Neuronal stem cell (in vitro differentiated cells): Measurements from ENCODE around the gene UBASH3B.

Experiments used
- DNase-seq: peaks from one replicate; pipeline ENCODE4 v3.0.0-alpha.2; 2013; ENCODE audit warnings: low spot score
- H2AFZ ChIP-seq: one replicate; pipeline ENCODE4 v1.6.1; 2013; ENCODE audit warnings: mild to moderate bottlenecking, low read length, inconsistent platforms
- H2AK5ac ChIP-seq: 2 replicates; pipeline ENCODE4 v1.6.1; 2013; ENCODE audit warnings: low read depth, mild to moderate bottlenecking, inconsistent platforms, low read length, moderate library complexity, mixed read lengths
- H2BK120ac ChIP-seq: 2 replicates; pipeline ENCODE4 v1.6.1; 2013; ENCODE audit warnings: low read depth, mild to moderate bottlenecking, inconsistent platforms, low read length, moderate library complexity, mixed read lengths
- H2BK12ac ChIP-seq: one replicate; pipeline ENCODE4 v1.6.1; 2013; ENCODE audit warnings: low read length, inconsistent platforms
- H2BK15ac ChIP-seq: 2 replicates; pipeline ENCODE4 v1.6.1; 2013; ENCODE audit warnings: mild to moderate bottlenecking, low read length, inconsistent platforms, mixed read lengths
- H2BK5ac ChIP-seq: one replicate; pipeline ENCODE4 v1.6.1; 2013; ENCODE audit warnings: inconsistent platforms, mild to moderate bottlenecking, low read length, moderate library complexity
- H3K14ac ChIP-seq: one replicate; pipeline ENCODE4 v1.6.1; 2013; ENCODE audit warnings: low read length, inconsistent platforms
- H3K18ac ChIP-seq: 2 replicates; pipeline ENCODE4 v1.6.1; 2013; ENCODE audit warnings: low read length, inconsistent platforms
- H3K23ac ChIP-seq: 2 replicates; pipeline ENCODE4 v1.6.1; 2013; ENCODE audit warnings: low read depth, mild to moderate bottlenecking, mixed read lengths, low read length, inconsistent platforms; ENCODE audit not compliant: poor library complexity
- H3K27ac ChIP-seq: replicated peaks from 3 replicates; pipeline ENCODE4 v1.5.1; 2013; ENCODE audit warnings: low read length, inconsistent platforms
- H3K27me3 ChIP-seq, 3 experiments: 2 replicates each; pipeline ENCODE4 v1.6.1; 2013; ENCODE audit warnings: low read length in 3 of 3, mild to moderate bottlenecking in 2 of 3, inconsistent platforms in 1 of 3, low read depth in 1 of 3, mixed read lengths in 1 of 3, moderate library complexity in 1 of 3; ENCODE audit not compliant: control insufficient read depth in 3 of 3, insufficient read depth in 3 of 3
- H3K36me3 ChIP-seq, 2 donors: replicated peaks in 1 of 2; 2 replicates each; pipeline ENCODE4 v1.6.1; 2013; ENCODE audit warnings: low read length in 2 of 2; ENCODE audit not compliant: control insufficient read depth in 2 of 2, insufficient read depth in 2 of 2
- H3K4ac ChIP-seq: 2 replicates; pipeline ENCODE4 v1.6.1; 2013; ENCODE audit warnings: inconsistent platforms, mild to moderate bottlenecking, low read length, moderate library complexity
- H3K4me1 ChIP-seq, 2 donors: 1 replicate in 1 of 2; 2 replicates in 1 of 2; pipeline ENCODE4 v1.6.1; 2013; ENCODE audit warnings: low read length in 2 of 2, low read depth in 1 of 2; ENCODE audit not compliant: control insufficient read depth in 2 of 2, insufficient read depth in 1 of 2
- H3K4me2 ChIP-seq: one replicate; pipeline ENCODE4 v1.6.1; 2013; ENCODE audit warnings: mild to moderate bottlenecking, low read length, inconsistent platforms; ENCODE audit not compliant: insufficient read depth, poor library complexity, severe bottlenecking
- H3K4me3 ChIP-seq, 2 donors: 2 replicates each; pipeline ENCODE4 v1.5.1; 2013; ENCODE audit warnings: low read length in 2 of 2, mild to moderate bottlenecking in 2 of 2, inconsistent platforms in 1 of 2, moderate library complexity in 1 of 2
- H3K79me1 ChIP-seq: one replicate; pipeline ENCODE4 v1.6.1; 2013; ENCODE audit warnings: low read depth, mild to moderate bottlenecking, inconsistent platforms, low read length, moderate library complexity
- H3K9ac ChIP-seq: one replicate; pipeline ENCODE4 v1.6.1; 2013; ENCODE audit warnings: mild to moderate bottlenecking, low read depth, low read length, inconsistent platforms; ENCODE audit not compliant: poor library complexity
- H3K9me3 ChIP-seq, 2 donors: replicated peaks in 1 of 2; 2 replicates each; pipeline versions ENCODE3 to v1.6.1; 2013; ENCODE audit warnings: low read length in 2 of 2, mild to moderate bottlenecking in 2 of 2, inconsistent platforms in 1 of 2, low read depth in 1 of 2, mixed read lengths in 1 of 2, moderate library complexity in 1 of 2; ENCODE audit not compliant: control insufficient read depth in 2 of 2, insufficient read depth in 1 of 2
- H4K8ac ChIP-seq: one replicate; pipeline ENCODE4 v1.6.1; 2013; ENCODE audit warnings: low read depth, mild to moderate bottlenecking, inconsistent platforms, low read length, moderate library complexity
- H4K91ac ChIP-seq: one replicate; pipeline ENCODE4 v1.6.1; 2013; ENCODE audit warnings: low read length, low read depth, mild to moderate bottlenecking, inconsistent platforms; ENCODE audit not compliant: poor library complexity
- WGBS, 2 donors: extraction: QIAGEN DNeasy Blood & Tissue Kit; methylation state at CpG; one replicate each; pipeline ENCODE4 v1.1.7; 2013; ENCODE audit warnings: missing lambda C conversion rate in 2 of 2, mixed read lengths in 1 of 2; ENCODE audit not compliant: insufficient read length in 2 of 2, insufficient replicate concordance in 1 of 2; ENCODE audit errors: extremely low coverage in 2 of 2; 5-methylcytosine and 5-hydroxymethylcytosine counted together

UBASH3B gene

DNA sequence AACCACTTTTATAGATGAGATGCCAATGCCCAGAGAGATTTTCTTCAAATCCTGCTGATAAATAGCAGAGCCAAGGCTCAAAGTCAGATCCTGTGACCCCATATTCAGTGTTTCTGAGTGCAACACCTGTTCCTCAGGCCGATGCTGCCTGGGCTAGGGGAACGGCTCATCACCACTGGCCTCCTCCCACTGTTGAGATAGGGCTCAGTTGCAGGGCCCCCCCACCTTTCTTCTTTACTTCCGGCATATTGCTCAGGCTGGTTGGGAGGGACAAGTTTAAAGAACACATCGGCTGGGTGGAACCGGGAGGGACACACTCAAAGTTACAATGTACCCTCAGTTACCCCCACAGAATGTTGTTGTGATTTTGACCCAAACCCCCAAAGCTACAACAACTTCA, 94.5 kb downstream of the UBASH3B start:
- Histone ChIP-seq H2BK120ac (no peak overlapping the region), H3K4me1 (peaks cover 7% of the 10 kb centered on the region in 2 donors), H2BK5ac (no peak overlapping the region), H3K9ac (no peak overlapping the region), H2BK12ac (no peak overlapping the region), H3K4ac (no peak overlapping the region), H2BK15ac (no peak overlapping the region), H3K23ac (no peak overlapping the region), H3K18ac (no peak overlapping the region), H4K91ac (no peak overlapping the region), H3K4me2 (no peak overlapping the region), H3K4me3 (no peak overlapping the region), H2AFZ (no peak overlapping the region), H4K8ac (no peak overlapping the region), H2AK5ac (no peak overlapping the region), H3K79me1 (no peaks in the 10 kb centered on the region), H3K27ac (no peak overlapping the region), H3K9me3 (no peaks in the 10 kb centered on the region), H3K27me3 (no peaks in the 10 kb centered on the region), H3K14ac (no peak overlapping the region), H3K36me3 (no peaks in the 10 kb centered on the region)
- no CpG with 5 or more reads among the region's 5 CpGs for WGBS, 2 donors
- no peak for DNase-seq

GRCh38 chr11:122751292-122752070, 96.0 kb downstream of the UBASH3B start:
- Histone ChIP-seq H2AK5ac (no peak overlapping the region), H3K4me3 (no peak overlapping the region), H3K4ac (no peak overlapping the region), H2BK5ac (no peak overlapping the region), H2AFZ (no peak overlapping the region), H3K9me3 (no peaks in the 10 kb centered on the region), H3K36me3 (no peaks in the 10 kb centered on the region), H4K8ac (no peak overlapping the region), H3K18ac (no peak overlapping the region), H3K9ac (no peak overlapping the region), H2BK120ac (no peak overlapping the region), H3K23ac (no peak overlapping the region), H3K27me3 (no peaks in the 10 kb centered on the region), H3K14ac (no peak overlapping the region), H3K4me2 (no peak overlapping the region), H3K27ac (no peak overlapping the region), H2BK15ac (no peak overlapping the region), H3K79me1 (no peaks in the 10 kb centered on the region), H3K4me1 (peaks cover 7 to 11% of the 10 kb centered on the region in 2 donors), H4K91ac (no peak overlapping the region), H2BK12ac (no peak overlapping the region)
- DNase-seq = no peak
- WGBS, 2 donors = no CpG with 5 or more reads among the region's 5 CpGs

DNA sequence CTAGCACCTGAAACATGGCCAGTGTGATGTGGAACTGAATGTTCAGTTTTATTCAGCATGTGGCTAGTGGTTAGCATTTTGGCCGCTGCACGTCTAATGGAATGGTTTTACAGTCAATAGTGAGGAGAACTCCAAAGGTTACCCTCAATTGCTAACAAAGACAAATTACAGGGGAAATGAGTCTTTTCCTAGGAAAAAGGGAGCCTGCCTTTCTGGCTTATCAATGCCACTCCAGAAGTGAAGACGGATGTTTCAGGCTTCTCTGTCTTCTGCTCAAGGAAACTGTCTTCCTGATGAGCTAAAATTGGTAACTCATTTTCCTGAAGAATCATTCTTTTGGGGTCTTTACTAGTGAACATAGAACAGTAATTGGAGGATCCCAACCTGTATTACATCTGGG, 98.5 kb downstream of the UBASH3B start:
- no peak overlapping the region for H4K91ac ChIP-seq
- no peaks in the 10 kb centered on the region for H3K9me3 ChIP-seq
- no CpG with 5 or more reads among the region's 3 CpGs for WGBS, 2 donors
- no peak overlapping the region for H3K9ac ChIP-seq
- no peaks in the 10 kb centered on the region for H3K27me3 ChIP-seq
- no peak overlapping the region for H3K4me2 ChIP-seq
- H3K4ac ChIP-seq = no peak overlapping the region
- no peak overlapping the region for H2BK15ac ChIP-seq
- H3K23ac ChIP-seq = no peak overlapping the region
- no peak overlapping the region for H2BK120ac ChIP-seq
- H4K8ac ChIP-seq = no peak overlapping the region
- H2BK5ac ChIP-seq = no peak overlapping the region
- H3K18ac ChIP-seq = no peak overlapping the region
- H2AK5ac ChIP-seq = no peak overlapping the region
- no peak overlapping the region for H2BK12ac ChIP-seq
- no peak overlapping the region for H3K27ac ChIP-seq
- H3K14ac ChIP-seq = no peak overlapping the region
- H3K36me3 ChIP-seq = no peaks in the 10 kb centered on the region
- DNase-seq = no peak
- peaks cover 0 to 8% of the 10 kb centered on the region in 2 donors for H3K4me1 ChIP-seq
- H3K4me3 ChIP-seq = no peak overlapping the region
- no peaks in the 10 kb centered on the region for H3K79me1 ChIP-seq
- H2AFZ ChIP-seq = no peak overlapping the region

DNA sequence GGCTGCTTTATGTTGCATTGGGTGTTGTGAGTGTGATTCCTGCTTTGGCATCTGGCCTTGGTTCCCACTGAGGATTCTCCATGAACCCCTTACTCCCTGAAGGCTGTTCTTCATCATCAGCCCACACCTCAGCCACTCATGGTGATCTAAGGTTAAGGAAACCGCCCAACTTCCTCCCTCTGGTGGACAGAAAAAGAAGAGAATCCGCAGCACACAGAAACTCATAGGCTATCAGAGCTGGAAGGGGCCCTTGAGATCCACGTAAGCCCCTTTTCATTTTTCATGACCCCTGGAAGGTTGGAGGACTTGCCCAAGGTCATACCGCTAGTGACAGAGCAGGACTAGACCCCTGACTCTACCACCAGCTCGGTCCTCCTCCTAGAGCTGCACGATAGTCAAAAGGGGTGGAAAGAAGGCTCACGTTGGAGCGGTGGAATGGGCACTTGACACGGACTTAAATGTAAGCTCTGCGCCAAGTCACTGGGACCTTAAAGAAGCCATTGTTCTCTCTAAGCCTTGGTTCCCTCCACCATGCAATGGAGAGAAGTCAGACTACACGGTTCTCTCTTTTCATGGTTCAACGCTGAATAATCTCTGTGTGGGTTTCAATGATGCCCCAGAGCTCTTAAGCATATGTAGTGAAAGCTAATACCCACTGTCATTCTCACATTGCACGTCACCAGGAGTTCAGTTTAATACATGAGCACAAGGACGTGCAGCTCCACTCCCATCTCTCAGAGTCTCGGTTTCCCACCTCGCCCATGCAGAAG, 99.2 kb downstream of the UBASH3B start:
- Histone ChIP-seq H3K27ac (no peak overlapping the region), H3K9me3 (no peaks in the 10 kb centered on the region), H2AFZ (no peak overlapping the region), H3K14ac (no peak overlapping the region), H3K18ac (no peak overlapping the region), H3K4ac (no peak overlapping the region), H3K4me2 (no peak overlapping the region), H2BK5ac (no peak overlapping the region), H3K4me3 (no peak overlapping the region), H3K79me1 (no peaks in the 10 kb centered on the region), H3K23ac (no peak overlapping the region), H2BK120ac (no peak overlapping the region), H4K8ac (no peak overlapping the region), H3K36me3 (no peaks in the 10 kb centered on the region), H2BK12ac (no peak overlapping the region), H2AK5ac (no peak overlapping the region), H3K9ac (no peak overlapping the region), H4K91ac (no peak overlapping the region), H3K4me1 (peaks cover 0 to 8% of the 10 kb centered on the region in 2 donors), H2BK15ac (no peak overlapping the region), H3K27me3 (no peaks in the 10 kb centered on the region)
- no CpG with 5 or more reads among the region's 16 CpGs for WGBS, 2 donors
- no peak for DNase-seq
